GM23338 (cell line): ENCODE data around the gene RPH3AL.

ENCODE experiments used
- CREB1 ChIP-seq: fragments of 250-450 bp; sonication (Bioruptor Pico); IDR thresholded peaks from 2 replicates; pipeline ENCODE4 v1.5.0; 2020; ENCODE audit warnings: low read depth, mild to moderate bottlenecking, moderate library complexity
- ETS1 ChIP-seq: IDR thresholded peaks from 2 replicates; pipeline ENCODE4 v1.6.1; 2016; ENCODE audit warnings: antibody characterized with exemption
- EZH2 ChIP-seq: fragments of 200-600 bp; sonication (generic); IDR thresholded peaks from one replicate; pipeline ENCODE4 v1.8.0; 2017; ENCODE audit warnings: antibody characterized with exemption, mild to moderate bottlenecking, low read depth; ENCODE audit not compliant: unreplicated experiment
- EZH2phosphoT487 ChIP-seq: fragments of 200-600 bp; sonication (generic); IDR thresholded peaks from one replicate; pipeline ENCODE4 v1.8.1; 2018; ENCODE audit warnings: antibody characterized with exemption; ENCODE audit not compliant: unreplicated experiment
- JUNB ChIP-seq: IDR thresholded peaks from one replicate; pipeline ENCODE4 v1.6.1; 2016; ENCODE audit warnings: antibody characterized with exemption; ENCODE audit not compliant: unreplicated experiment
- POLR2AphosphoS5 ChIP-seq: IDR thresholded peaks from 2 replicates; pipeline ENCODE4 v1.6.1; 2016; ENCODE audit warnings: antibody characterized with exemption, low read depth
- ZNF331 ChIP-seq: fragments of 250-450 bp; sonication (Bioruptor Pico); IDR thresholded peaks from 2 replicates; pipeline ENCODE4 v1.5.0; 2020; ENCODE audit warnings: low read depth, mild to moderate bottlenecking, moderate library complexity
- TF ChIP-seq, protein P1 (sequence below): IDR thresholded peaks from one replicate; pipeline ENCODE4 v1.6.1; 2018; ENCODE audit warnings: antibody characterized with exemption; ENCODE audit not compliant: unreplicated experiment
- TF ChIP-seq, protein P2 (sequence below), 2 experiments: fragments of 200-600 bp in 1 of 2; sonication (generic) in 1 of 2; conservative IDR thresholded peaks; 2 replicates each; pipeline versions ENCODE4 v1.5.1 to v1.6.1; 2016 to 2017; ENCODE audit warnings: antibody characterized with exemption in 2 of 2, low read depth in 2 of 2, mild to moderate bottlenecking in 2 of 2, moderate library complexity in 1 of 2

GRCh38 chr17:358491-359151, 6.0 kb upstream of the RPH3AL start:
- TF ChIP-seq, protein P1, sequence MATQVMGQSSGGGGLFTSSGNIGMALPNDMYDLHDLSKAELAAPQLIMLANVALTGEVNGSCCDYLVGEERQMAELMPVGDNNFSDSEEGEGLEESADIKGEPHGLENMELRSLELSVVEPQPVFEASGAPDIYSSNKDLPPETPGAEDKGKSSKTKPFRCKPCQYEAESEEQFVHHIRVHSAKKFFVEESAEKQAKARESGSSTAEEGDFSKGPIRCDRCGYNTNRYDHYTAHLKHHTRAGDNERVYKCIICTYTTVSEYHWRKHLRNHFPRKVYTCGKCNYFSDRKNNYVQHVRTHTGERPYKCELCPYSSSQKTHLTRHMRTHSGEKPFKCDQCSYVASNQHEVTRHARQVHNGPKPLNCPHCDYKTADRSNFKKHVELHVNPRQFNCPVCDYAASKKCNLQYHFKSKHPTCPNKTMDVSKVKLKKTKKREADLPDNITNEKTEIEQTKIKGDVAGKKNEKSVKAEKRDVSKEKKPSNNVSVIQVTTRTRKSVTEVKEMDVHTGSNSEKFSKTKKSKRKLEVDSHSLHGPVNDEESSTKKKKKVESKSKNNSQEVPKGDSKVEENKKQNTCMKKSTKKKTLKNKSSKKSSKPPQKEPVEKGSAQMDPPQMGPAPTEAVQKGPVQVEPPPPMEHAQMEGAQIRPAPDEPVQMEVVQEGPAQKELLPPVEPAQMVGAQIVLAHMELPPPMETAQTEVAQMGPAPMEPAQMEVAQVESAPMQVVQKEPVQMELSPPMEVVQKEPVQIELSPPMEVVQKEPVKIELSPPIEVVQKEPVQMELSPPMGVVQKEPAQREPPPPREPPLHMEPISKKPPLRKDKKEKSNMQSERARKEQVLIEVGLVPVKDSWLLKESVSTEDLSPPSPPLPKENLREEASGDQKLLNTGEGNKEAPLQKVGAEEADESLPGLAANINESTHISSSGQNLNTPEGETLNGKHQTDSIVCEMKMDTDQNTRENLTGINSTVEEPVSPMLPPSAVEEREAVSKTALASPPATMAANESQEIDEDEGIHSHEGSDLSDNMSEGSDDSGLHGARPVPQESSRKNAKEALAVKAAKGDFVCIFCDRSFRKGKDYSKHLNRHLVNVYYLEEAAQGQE, result no peak
- no peak for TF ChIP-seq EZH2phosphoT487
- no peak for TF ChIP-seq EZH2
- TF ChIP-seq, protein P2, sequence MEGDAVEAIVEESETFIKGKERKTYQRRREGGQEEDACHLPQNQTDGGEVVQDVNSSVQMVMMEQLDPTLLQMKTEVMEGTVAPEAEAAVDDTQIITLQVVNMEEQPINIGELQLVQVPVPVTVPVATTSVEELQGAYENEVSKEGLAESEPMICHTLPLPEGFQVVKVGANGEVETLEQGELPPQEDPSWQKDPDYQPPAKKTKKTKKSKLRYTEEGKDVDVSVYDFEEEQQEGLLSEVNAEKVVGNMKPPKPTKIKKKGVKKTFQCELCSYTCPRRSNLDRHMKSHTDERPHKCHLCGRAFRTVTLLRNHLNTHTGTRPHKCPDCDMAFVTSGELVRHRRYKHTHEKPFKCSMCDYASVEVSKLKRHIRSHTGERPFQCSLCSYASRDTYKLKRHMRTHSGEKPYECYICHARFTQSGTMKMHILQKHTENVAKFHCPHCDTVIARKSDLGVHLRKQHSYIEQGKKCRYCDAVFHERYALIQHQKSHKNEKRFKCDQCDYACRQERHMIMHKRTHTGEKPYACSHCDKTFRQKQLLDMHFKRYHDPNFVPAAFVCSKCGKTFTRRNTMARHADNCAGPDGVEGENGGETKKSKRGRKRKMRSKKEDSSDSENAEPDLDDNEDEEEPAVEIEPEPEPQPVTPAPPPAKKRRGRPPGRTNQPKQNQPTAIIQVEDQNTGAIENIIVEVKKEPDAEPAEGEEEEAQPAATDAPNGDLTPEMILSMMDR (conservative IDR thresholded peaks at IDR 0.05; ENCODE audit: low read depth in 2 of 2), result no peak
- no peak for TF ChIP-seq CREB1
- no peak for TF ChIP-seq POLR2AphosphoS5
- no peak for TF ChIP-seq ETS1
- no peak for TF ChIP-seq ZNF331
- no peak for TF ChIP-seq JUNB
